Measurements from ENCODE around the gene CXCL1. TPM values are rescaled to one million over a fixed set of nuclear protein-coding genes. Genes with fewer than 3 reads are reported as not detected.

Gene CXCL1
- total RNA-seq, 1 experiment from 2014 or later = 0.85 TPM

- DNase-seq (ENCODE audit: low spot score) (no peak), ATAC-seq (no peak)
- Mint-ChIP-seq H3K9me3 (no peaks in the 10 kb centered on the region), H3K4me1 (peaks cover 14% of the 10 kb centered on the region), H3K27ac (peak overlapping the region; percentile 71; the same call in 1 of the 2 replicates), H3K36me3 (no peaks in the 10 kb centered on the region), H3K4me3 (no peak overlapping the region), H3K27me3 (ENCODE audit: low read depth) (no peaks in the 10 kb centered on the region)
- POLR2A ChIA-PET = no interaction called here
- CTCF ChIA-PET = interaction anchor here (0.7 kb wide), 1 partner anchor 36 kb away, joined by 4 read pairs; no protein-coding TSS in a partner anchor
- TF ChIP-seq OVOL2 (CRISPR knock-in tag; IDR thresholded peaks at IDR 0.05; ENCODE audit: borderline replicate concordance) = no peak
- no peak for TF ChIP-seq FOXK1 (CRISPR knock-in tag; IDR thresholded peaks at IDR 0.05)
- no peak for TF ChIP-seq ZNF232 (CRISPR knock-in tag; IDR thresholded peaks at IDR 0.05)
Observed at GRCh38 chr4:73901031-73901430, 31.8 kb downstream of the CXCL1 start.

- ATAC-seq = no peak
- no peaks in the 10 kb centered on the region; the same call in 1 of the 2 replicates for H3K9me3 Mint-ChIP-seq
Observed at GRCh38 chr4:73902038-73902637, 32.9 kb downstream of the CXCL1 start.

GRCh38 chr4:73902817-73903547, 33.8 kb downstream of the CXCL1 start:
- ATAC-seq = no peak; the same call in 1 of the 2 replicates
- POLR2A ChIA-PET = interaction anchor here (0.5 kb wide), 1 partner anchor 46 kb away, joined by 4 read pairs; no protein-coding TSS in a partner anchor
- Mint-ChIP-seq H3K27me3 (ENCODE audit: low read depth) (no peaks in the 10 kb centered on the region), H3K4me1 (peaks cover 14% of the 10 kb centered on the region), H3K27ac (no peak overlapping the region), H3K36me3 (no peaks in the 10 kb centered on the region), H3K4me3 (no peak overlapping the region), H3K9me3 (no peaks in the 10 kb centered on the region; the same call in 1 of the 2 replicates)
- DNase-seq (ENCODE audit: low spot score) = no peak
- CTCF ChIA-PET = no interaction called here
- TF ChIP-seq TCF7 (CRISPR knock-in tag; IDR thresholded peaks at IDR 0.05; ENCODE audit: low read depth) (no peak), NR2C2 (CRISPR knock-in tag; IDR thresholded peaks at IDR 0.05) (no peak), ZBTB43 (CRISPR knock-in tag; IDR thresholded peaks at IDR 0.05) (no peak), ZSCAN18 (CRISPR knock-in tag; IDR thresholded peaks at IDR 0.05) (no peak), E2F1 (CRISPR knock-in tag; IDR thresholded peaks at IDR 0.05) (no peak), TEAD1 (CRISPR knock-in tag; IDR thresholded peaks at IDR 0.05) (no peak), KAT7 (CRISPR knock-in tag; IDR thresholded peaks at IDR 0.05; ENCODE audit: borderline replicate concordance) (no peak), FOXP1 (CRISPR knock-in tag; IDR thresholded peaks at IDR 0.05; ENCODE audit: borderline replicate concordance) (no peak), RELA (CRISPR knock-in tag; IDR thresholded peaks at IDR 0.05; ENCODE audit: borderline replicate concordance) (no peak), E2F5 (CRISPR knock-in tag; IDR thresholded peaks at IDR 0.05) (no peak), ZNF396 (CRISPR knock-in tag; IDR thresholded peaks at IDR 0.05; ENCODE audit: borderline replicate concordance) (no peak), GABPB1 (CRISPR knock-in tag; IDR thresholded peaks at IDR 0.05) (no peak), HMGXB4 (CRISPR knock-in tag; IDR thresholded peaks at IDR 0.05) (no peak)

More at GRCh38 chr4:73902038-73902637, 32.9 kb downstream of the CXCL1 start:
- Mint-ChIP-seq H3K4me1 (peaks cover 14% of the 10 kb centered on the region), H3K27me3 (ENCODE audit: low read depth) (no peaks in the 10 kb centered on the region), H3K27ac (no peak overlapping the region), H3K36me3 (no peaks in the 10 kb centered on the region), H3K4me3 (no peak overlapping the region)
- ChIA-PET POLR2A (interaction anchor here (0.5 kb wide), 1 partner anchor 46 kb away, joined by 4 read pairs; no protein-coding TSS in a partner anchor), CTCF (interaction anchor here (0.7 kb wide), 1 partner anchor 38 kb away, joined by 4 read pairs; no protein-coding TSS in a partner anchor)
- TF ChIP-seq E2F4 (CRISPR knock-in tag; IDR thresholded peaks at IDR 0.05; ENCODE audit: borderline replicate concordance, low read depth) = no peak
- TF ChIP-seq GRHL2 (CRISPR knock-in tag; IDR thresholded peaks at IDR 0.05; ENCODE audit: insufficient replicate concordance, severe bottlenecking) = no peak
- no peak for TF ChIP-seq NFYB (CRISPR knock-in tag; conservative IDR thresholded peaks at IDR 0.05; ENCODE audit: low read depth)
- TF ChIP-seq ZNF232 (CRISPR knock-in tag; IDR thresholded peaks at IDR 0.05) = no peak
- DNase-seq (ENCODE audit: low spot score) = no peak

All from WTC11 (cell line).